Ishikawa (cell line): Measurements from ENCODE around the gene CACNA1C.

Experiments used
- CEBPB ChIP-seq: IDR thresholded peaks from 2 replicates; pipeline ENCODE4 v1.6.1; 2012
- CREB1 ChIP-seq: IDR thresholded peaks from 2 replicates; pipeline ENCODE4 v1.6.1; 2012; ENCODE audit warnings: low read depth
- EGR1 ChIP-seq: IDR thresholded peaks from 2 replicates; pipeline ENCODE4 v1.6.1; 2012
- EP300 ChIP-seq: IDR thresholded peaks from 2 replicates; pipeline ENCODE4 v1.6.1; 2012; ENCODE audit warnings: borderline replicate concordance
- FOXM1 ChIP-seq: IDR thresholded peaks from 2 replicates; pipeline ENCODE4 v1.6.1; 2012; ENCODE audit warnings: low read depth, borderline replicate concordance
- MAX ChIP-seq: IDR thresholded peaks from 2 replicates; pipeline ENCODE4 v1.6.1; 2012
- NFIC ChIP-seq: IDR thresholded peaks from 2 replicates; pipeline ENCODE4 v1.6.1; 2012
- RAD21 ChIP-seq: IDR thresholded peaks from 2 replicates; pipeline ENCODE4 v1.6.1; 2012; ENCODE audit warnings: low read depth
- REST ChIP-seq: IDR thresholded peaks from 2 replicates; pipeline ENCODE4 v1.6.1; 2012; ENCODE audit warnings: low read depth, mild to moderate bottlenecking
- TAF1 ChIP-seq: IDR thresholded peaks from 2 replicates; pipeline ENCODE4 v1.6.1; 2012; ENCODE audit warnings: low read depth, mild to moderate bottlenecking
- TCF12 ChIP-seq: IDR thresholded peaks from 2 replicates; pipeline ENCODE4 v1.6.1; 2012; ENCODE audit warnings: low read depth
- TEAD4 ChIP-seq: IDR thresholded peaks from 2 replicates; pipeline ENCODE4 v1.6.1; 2012
- USF1 ChIP-seq: IDR thresholded peaks from 2 replicates; pipeline ENCODE4 v1.6.1; 2012
- YY1 ChIP-seq: IDR thresholded peaks from 2 replicates; pipeline ENCODE4 v1.6.1; 2012; ENCODE audit warnings: low read depth
- ZBTB7A ChIP-seq: IDR thresholded peaks from 2 replicates; pipeline ENCODE4 v1.6.1; 2012; ENCODE audit warnings: low read depth

CACNA1C gene

GRCh38 chr12:2489275-2489674 is 436.5 kb downstream of the CACNA1C start:
- TF ChIP-seq TCF12 = no peak

- TF ChIP-seq TCF12 (no peak), EGR1 (no peak), MAX (no peak), RAD21 (no peak), YY1 (no peak), NFIC (no peak), USF1 (no peak), REST (no peak), ZBTB7A (no peak)
Measured at GRCh38 chr12:2490831-2491230, 438.0 kb downstream of the CACNA1C start.

- TF ChIP-seq CEBPB (no peak), NFIC (no peak), REST (no peak), EGR1 (no peak), USF1 (no peak), RAD21 (no peak), FOXM1 (no peak), ZBTB7A (no peak), YY1 (no peak)
Measured at GRCh38 chr12:2492236-2492635, 439.4 kb downstream of the CACNA1C start.

GRCh38 chr12:2493086-2493485 is 440.3 kb downstream of the CACNA1C start:
- no peak for TF ChIP-seq TEAD4
- TF ChIP-seq YY1 = no peak
- TF ChIP-seq NFIC = no peak
- TF ChIP-seq EP300 = no peak
- no peak for TF ChIP-seq MAX
- no peak for TF ChIP-seq CREB1
- TF ChIP-seq CEBPB = no peak

- TF ChIP-seq RAD21 (no peak), EP300 (no peak)
Measured at GRCh38 chr12:2494486-2495192, 441.9 kb downstream of the CACNA1C start.

- no peak for TF ChIP-seq YY1
- no peak for TF ChIP-seq NFIC
Measured at GRCh38 chr12:2495417-2496112, 442.8 kb downstream of the CACNA1C start.

- no peak for TF ChIP-seq TEAD4
- TF ChIP-seq NFIC = no peak
- no peak for TF ChIP-seq EGR1
- TF ChIP-seq ZBTB7A = no peak
- no peak for TF ChIP-seq EP300
- no peak for TF ChIP-seq RAD21
- TF ChIP-seq TCF12 = no peak
- no peak for TF ChIP-seq REST
- no peak for TF ChIP-seq TAF1
- no peak for TF ChIP-seq USF1
- no peak for TF ChIP-seq CEBPB
- no peak for TF ChIP-seq FOXM1
- TF ChIP-seq MAX = no peak
- TF ChIP-seq YY1 = no peak
- no peak for TF ChIP-seq CREB1
Measured at GRCh38 chr12:2498964-2499500, 446.2 kb downstream of the CACNA1C start.
